Left kidney (tissue), 2 donors: ENCODE results near the gene FYB1. TPM values are rescaled to one million over a fixed set of nuclear protein-coding genes. Genes with fewer than 3 reads are reported as not detected.

Experiments
- DNase-seq: peaks from one replicate; pipeline ENCODE4 v3.0.0-alpha.2; 2013
- polyA plus RNA-seq: library from polyadenylated mRNA; unstranded; fragments of 120-200 nt; gene quantifications from one replicate; pipeline ENCODE4 v1.2.1, GENCODE V29; 2013; ENCODE audit not compliant: insufficient read length

Gene FYB1
- polyA plus RNA-seq, 1 donor: 4.7 TPM

DNA sequence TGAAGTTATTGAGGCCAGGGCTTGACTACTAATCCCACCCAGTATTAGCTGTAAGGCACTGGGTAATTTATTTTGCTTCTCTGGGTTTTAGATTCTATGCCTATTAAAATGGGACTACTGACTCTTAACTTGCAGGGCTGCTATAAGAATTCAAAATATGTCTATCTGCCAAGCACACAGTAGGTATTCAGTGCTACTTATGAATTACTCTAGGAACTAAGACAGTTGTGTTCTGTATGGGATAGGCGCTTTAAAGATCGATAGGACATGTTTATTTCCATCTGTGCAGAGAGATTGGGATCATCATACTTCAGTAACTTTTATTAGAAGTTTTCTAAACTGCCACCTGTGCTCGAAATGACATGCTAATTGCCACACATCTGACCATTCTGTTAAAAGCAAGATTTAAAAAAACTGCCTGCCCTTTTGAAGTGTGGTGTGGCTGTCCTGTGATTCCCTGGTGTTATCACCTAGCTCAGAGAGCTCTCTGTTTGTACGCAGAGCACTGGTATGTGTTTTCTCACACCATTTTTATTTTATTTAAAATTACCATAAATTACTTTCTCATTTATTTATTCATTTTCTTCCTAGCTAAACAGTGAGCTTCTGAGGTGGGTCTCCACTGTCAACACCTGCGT, 58.7 kb downstream of the FYB1 start:
- no peak for DNase-seq

DNA sequence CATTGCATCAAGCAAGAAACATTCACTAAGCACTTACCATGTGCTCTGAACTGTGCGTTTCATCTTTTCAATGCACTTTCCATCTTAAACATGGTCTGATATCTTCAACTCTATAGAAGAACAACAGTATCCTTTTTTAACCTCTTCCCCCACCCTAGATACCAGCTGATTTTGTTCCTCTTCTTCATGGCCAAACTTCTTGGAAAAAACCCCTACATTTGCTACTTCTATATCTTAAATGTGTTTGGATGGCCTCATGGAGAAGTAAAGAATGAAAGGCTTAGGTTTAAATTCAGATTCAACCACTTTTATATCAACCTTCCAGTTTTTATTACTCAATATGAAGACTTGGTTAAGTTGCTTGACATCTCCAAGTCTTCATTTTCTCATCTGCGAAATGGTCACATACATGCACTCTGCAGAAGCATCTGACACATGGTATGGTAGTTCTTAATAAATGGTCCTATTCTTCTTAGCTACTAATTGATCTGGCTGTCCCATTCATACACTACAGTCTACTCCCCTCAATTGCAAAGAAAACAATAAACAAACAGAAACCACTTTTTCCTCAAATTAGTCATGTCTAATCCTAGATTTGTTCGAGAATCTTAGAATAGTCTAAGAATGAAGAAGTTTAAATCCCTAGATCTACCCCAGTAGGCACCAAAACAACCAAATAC, 59.4 kb downstream of the FYB1 start:
- DNase-seq: no peak

GRCh38 chr5:39158786-39159185, 60.6 kb downstream of the FYB1 start:
- no peak for DNase-seq

DNA sequence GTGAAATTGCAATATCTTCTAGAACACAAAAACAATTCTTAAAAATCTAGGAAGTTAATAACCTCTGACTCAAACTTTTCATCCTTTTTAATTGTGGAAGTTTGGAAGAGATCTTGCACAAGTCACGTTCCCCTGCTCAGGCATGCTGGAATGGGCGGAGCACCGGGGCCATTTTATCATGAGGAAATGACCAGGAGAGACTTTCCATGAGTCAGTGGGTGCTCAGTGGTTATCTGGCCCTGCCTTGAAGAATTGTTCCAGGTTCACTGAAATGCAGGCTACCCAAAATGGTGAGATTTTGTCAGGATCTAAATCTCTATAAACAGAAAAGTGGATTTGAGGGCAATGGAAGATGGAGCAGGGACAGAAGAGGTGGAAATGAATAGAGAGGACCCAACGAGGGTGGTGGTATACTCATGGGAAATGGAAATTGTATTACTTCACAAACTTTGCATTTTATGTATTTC, 61.2 kb downstream of the FYB1 start:
- no peak for DNase-seq

- no peak for DNase-seq
These were observed 61.7 kb downstream of the FYB1 start for GRCh38 chr5:39157701-39158100.

- DNase-seq: no peak
These were observed 63.3 kb downstream of the FYB1 start for GRCh38 chr5:39156082-39156481.

- no peak for DNase-seq
These were observed 67.6 kb downstream of the FYB1 start for GRCh38 chr5:39151745-39152144.

- DNase-seq: no peak
These were observed 69.4 kb downstream of the FYB1 start for GRCh38 chr5:39149966-39150365.

- peak; percentile 6 for DNase-seq
These were observed 70.3 kb downstream of the FYB1 start for GRCh38 chr5:39148983-39149534.

DNA sequence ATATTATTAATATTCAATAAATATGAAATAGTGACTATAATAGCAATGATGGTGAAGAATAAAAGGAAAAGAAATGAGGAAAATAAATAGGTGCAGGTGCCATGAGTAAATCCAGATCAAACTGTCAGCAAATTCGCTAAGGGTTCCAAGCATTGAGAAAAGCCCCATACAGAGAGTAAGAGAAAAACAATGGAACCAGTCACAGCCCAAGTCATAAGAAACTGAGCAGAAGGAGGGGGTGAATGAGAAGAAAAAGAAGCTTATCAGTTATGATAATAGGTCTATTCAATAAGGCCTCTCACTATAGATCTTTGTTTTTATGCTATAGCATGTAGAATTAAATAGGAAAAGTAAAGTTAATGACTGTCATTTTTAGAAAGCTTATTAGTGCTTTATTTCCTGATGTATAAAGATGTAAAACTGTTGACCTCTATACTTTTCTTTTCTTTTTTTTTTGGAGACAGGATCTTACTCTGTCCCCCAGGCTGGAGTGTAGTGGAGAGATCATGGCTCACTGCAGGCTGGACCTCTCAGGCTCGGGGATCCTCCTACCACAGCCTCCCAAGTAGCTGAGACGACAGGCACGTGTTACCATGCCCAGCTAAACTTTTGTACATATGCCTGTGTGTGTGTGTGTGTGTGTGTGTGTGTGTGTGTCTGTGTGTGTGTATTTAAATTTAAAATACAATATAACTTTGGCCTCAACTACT, 72.4 kb downstream of the FYB1 start:
- DNase-seq: no peak

GRCh38 chr5:39143151-39143860, 76.1 kb downstream of the FYB1 start:
- DNase-seq: no peak

DNA sequence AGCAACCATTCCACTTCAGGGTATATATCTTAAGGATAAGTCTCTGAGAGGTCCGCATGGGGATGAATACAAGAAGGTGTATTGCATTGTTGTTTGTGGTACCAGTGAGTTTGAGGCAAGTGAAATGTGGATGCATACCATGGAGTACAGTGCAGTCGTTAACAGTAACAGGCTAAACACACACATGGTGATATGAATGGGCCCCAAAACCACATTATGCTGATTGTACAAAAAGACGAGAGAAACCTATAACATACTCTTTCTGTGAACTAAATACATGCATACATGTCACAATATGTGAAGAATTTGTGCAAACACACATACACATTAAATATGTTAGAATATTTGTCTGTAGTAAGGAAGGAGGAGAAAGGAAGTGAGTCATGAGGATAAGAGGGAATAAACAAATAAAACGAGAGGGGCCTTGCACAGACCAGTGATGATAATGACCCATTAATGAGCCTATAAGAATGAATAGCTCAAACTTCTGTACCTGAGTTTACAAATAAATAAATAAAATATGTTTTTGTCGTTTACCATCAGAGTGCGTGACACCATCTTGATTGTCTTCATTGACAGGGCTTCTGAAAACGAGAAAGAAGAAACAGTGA, 78.7 kb downstream of the FYB1 start:
- DNase-seq: no peak

DNA sequence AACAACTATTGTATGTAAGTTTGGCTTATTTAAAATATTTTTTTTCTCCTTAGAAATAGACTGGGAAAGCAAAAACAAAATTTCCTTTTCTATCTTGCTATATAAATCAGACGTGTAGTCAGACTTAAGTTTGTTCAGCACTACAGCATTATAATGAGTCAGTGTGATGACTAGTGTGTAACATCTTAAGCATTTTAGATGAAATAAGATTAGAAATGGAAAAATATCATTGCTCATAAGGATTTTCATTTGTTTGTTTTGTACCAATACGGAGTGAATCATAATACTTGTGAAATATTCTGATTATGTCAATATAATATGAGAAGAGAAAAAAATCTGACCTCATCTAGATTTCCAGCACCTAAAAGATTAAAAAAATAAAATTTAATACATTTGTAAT, 80.5 kb downstream of the FYB1 start:
- no peak for DNase-seq

DNA sequence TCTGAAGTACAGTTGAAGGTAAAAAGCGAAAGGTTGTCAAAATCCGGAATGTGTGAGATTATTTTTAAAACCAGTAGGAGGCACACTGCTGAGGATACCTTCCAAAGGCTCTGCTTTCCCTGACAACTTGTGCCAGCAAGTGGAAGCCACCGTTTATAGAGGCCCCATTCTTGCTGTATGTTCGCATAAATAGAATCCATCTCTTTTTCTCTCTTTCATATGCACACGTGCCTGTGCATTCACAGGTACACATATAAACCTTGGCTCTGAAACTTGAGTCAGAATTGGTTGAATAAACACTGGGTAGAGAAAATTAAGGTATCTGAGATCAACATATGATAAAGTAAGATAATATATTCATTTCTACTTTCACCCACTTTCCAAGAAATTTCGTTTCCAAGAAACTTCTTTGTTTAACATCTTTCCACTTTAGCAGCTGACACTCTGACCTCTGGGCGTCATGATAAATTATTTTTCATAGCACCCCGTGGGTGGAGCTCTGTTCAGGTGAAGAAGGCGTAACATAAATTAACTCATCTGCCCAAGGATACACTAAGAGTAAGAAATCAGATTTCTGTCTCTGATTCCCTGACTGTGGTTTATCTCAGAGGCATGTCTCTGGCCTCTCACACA, 81.4 kb downstream of the FYB1 start:
- no peak for DNase-seq

GRCh38 chr5:39137391-39137790, 82.0 kb downstream of the FYB1 start:
- DNase-seq: no peak

- DNase-seq: no peak
These were observed 86.6 kb downstream of the FYB1 start for GRCh38 chr5:39132792-39133191.

DNA sequence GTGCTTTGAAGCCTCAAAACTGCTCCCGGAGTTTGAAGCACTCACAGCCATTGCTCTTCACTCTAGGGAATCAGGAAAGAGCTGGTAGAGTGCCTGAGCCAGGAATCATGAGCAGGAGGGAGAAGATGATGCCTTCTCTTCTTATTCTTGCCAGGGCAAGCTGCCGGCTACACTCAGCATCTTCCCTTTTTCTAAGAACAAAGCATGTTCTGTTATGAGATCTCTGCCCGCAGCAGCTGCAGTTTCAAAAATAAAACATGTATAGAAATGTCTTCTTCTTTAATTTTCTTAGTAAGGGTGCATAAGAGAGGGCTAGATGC, 87.3 kb downstream of the FYB1 start:
- DNase-seq: no peak

DNA sequence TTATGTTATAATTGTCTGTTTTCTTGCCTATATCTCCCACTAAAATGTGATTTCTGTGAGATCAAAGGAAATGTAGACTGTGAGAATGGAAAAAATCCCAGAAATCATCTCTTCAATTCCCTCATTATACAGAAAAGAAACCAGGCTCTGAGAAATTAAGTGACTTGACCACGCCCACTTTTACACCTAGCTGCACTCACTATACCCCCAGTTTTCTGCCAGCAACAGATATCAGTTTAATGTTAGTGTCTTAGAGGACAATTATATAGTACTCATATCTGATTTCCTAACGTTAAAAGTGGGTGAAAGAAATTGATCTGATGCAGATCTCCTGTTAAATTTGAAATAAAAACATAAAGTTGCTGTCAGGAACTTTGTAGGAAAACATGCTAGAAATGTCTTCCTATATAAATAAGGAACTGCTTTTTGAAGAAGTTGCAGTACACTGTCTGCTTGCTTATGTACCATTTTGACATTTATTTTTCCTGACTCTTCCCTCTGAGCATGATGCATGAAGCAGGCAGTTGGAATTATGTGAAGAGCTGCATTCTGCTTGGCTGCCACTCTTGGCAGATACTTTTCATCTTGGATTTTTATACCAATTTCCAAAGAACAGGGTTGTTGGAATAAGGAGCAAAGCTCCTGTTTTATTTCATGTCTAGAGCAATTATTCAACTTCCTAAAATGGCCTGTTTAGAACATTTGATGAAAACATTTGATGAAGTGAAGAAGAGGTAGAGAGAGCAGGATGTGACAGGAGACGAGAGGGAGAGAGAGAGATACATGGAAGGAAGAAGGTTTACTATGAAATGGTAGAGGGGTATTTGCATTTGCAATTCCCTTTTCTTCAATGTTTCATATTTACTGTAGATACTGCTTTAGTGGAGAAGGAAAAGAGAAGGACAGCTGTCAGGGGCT, 87.9 kb downstream of the FYB1 start:
- DNase-seq: no peak

DNA sequence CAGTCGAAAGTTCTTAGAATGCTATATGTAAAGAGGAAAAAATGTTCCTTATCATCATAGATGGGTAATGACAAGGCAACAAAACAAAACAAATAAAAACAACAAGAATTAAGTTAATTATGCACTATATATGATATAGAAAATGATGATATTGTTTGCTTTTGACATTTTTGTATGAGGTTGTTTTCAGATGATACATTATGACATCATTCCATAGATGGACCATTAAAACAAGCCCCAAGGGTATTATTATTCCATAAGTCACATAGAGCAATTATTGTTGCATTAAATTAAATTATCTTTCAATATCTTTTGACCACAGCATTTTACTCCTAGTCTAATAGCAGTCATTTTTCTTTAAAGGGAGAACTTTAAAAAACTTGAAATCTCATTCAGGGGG, 88.6 kb downstream of the FYB1 start:
- no peak for DNase-seq

- no peak for DNase-seq
These were observed 97.4 kb downstream of the FYB1 start for GRCh38 chr5:39121922-39122321.

DNA sequence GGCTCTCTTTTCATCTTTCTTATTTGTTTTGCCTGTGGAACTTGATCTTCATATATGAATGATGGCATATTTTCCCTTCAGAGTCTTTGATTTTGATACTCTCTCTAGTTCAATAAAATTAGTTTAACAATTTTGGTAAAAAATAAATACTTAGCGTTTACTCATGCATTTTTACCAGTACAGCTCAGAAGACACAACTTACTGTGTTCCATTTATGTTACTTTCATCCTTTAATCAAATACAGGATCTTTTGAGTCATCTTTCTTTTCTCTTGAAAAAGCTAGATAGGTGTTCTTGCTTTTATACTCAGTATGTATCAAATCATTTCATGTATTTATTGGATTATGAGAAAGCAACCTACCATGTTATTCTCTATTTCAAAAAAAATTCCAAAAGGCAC, 98.0 kb downstream of the FYB1 start:
- no peak for DNase-seq
